Breast epithelium (tissue), 3 donors: Measurements from ENCODE around the gene TDG.

Experiments
- POLR2A ChIP-seq: fragments of 450-650 bp; IDR thresholded peaks from one replicate; pipeline ENCODE4 v1.6.1; 2016; ENCODE audit warnings: antibody characterized with exemption, mild to moderate bottlenecking, moderate library complexity
- POLR2AphosphoS5 ChIP-seq, 3 donors: sonication (generic); formaldehyde crosslinking; IDR thresholded peaks; one replicate each; pipeline ENCODE4 v1.6.1; 2017; ENCODE audit warnings: antibody characterized with exemption in 3 of 3
- TF ChIP-seq, protein P1 (sequence below), 3 donors: fragments of 450-650 bp; IDR thresholded peaks; one replicate each; pipeline ENCODE4 v1.5.1; 2016 to 2017; ENCODE audit warnings: antibody characterized with exemption in 3 of 3, mild to moderate bottlenecking in 3 of 3, moderate library complexity in 3 of 3

DNA sequence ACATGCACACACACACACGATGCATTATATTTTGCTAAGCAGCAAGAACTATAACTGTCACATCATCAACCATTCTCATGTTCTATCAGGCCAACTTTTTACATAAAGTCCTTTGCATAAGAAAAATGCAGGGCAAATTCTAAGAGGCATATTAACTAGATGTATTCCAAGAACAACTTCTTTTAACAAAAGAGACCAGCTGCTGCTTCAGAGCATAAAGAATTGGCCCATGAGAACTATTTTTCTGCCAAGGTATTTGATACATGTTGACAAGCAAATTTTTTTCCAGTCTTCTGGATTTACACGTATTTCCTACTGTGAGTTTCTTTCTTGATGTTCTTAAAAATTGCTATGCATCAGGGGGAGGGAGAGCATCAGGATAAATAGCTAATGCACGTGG is 57.1 kb downstream of the TDG start:
- TF ChIP-seq POLR2AphosphoS5 (IDR thresholded peaks at IDR 0.05) (no peak), POLR2A (no peak)
- TF ChIP-seq, protein P1, sequence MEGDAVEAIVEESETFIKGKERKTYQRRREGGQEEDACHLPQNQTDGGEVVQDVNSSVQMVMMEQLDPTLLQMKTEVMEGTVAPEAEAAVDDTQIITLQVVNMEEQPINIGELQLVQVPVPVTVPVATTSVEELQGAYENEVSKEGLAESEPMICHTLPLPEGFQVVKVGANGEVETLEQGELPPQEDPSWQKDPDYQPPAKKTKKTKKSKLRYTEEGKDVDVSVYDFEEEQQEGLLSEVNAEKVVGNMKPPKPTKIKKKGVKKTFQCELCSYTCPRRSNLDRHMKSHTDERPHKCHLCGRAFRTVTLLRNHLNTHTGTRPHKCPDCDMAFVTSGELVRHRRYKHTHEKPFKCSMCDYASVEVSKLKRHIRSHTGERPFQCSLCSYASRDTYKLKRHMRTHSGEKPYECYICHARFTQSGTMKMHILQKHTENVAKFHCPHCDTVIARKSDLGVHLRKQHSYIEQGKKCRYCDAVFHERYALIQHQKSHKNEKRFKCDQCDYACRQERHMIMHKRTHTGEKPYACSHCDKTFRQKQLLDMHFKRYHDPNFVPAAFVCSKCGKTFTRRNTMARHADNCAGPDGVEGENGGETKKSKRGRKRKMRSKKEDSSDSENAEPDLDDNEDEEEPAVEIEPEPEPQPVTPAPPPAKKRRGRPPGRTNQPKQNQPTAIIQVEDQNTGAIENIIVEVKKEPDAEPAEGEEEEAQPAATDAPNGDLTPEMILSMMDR (IDR thresholded peaks at IDR 0.05) = no peak
